Hematopoietic multipotent progenitor cell treated with erythropoietin and hydrocortisone succinate and interleukin-3 and kit ligand, for 4 days (in vitro differentiated cells): ENCODE measurements around the gene REXO1.

Source experiments
- DNase-seq: peaks from one replicate; pipeline ENCODE4 v3.0.0-alpha.2; 2015

The REXO1 gene

DNA sequence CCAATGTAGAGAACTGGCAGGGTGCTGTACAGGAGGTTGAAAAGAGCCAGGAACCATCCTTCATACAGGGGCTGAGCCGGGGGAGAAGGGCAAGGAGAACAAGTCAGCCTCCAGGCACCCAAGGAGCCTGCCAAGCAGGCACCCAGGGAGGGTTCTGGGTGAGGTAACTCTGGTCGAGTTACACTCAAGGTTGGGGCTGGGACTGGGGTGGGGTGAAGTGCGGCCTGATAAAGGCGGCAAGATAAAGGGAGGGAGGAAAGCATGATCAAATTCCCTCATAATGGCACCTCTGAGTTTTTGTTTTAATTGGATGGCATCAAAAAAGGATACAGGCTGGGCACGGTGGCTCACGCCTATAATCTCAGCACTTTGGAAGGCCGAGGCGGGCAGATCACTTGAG is 61.2 kb downstream of the REXO1 start:
- no peak for DNase-seq

DNA sequence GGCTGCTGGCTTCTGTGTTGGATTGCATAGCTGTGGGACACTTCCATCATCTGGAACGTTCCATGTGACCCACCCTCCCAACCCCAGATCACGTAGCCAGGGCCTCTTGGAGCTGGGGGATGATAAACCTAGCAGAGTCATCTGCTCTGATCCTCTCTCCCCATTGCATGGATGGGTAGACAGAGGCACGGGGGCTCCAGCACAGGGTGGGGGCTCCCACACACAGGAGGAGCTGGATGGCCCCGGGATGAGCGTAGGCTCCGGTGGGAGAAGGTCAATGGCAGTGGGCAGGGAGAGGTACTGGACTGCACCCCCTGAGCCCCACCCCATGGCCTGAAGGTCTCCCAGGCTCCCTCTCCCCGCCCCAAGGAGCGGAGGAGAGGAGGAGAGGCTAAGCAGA is 61.6 kb downstream of the REXO1 start:
- no peak for DNase-seq

DNA sequence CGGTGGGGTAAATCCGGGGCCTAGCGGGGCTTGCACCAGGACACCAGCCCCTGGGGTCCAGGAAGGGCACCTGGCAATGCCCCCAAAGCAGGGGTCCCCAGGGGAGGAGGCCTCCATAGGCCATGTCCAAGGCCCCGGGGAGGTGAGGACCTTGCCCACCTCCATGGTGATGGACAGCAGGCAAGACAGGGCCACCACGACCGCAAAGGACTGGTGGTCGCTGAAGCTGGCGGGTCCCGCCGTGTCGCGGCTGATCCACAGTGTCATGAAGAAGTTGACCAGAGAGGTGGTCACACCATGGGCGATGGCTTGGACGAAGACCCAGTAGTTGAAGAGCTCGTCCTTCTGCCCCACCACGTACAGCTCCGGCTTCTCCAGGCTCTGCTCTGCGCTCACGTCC is 63.0 kb downstream of the REXO1 start:
- no peak for DNase-seq

DNA sequence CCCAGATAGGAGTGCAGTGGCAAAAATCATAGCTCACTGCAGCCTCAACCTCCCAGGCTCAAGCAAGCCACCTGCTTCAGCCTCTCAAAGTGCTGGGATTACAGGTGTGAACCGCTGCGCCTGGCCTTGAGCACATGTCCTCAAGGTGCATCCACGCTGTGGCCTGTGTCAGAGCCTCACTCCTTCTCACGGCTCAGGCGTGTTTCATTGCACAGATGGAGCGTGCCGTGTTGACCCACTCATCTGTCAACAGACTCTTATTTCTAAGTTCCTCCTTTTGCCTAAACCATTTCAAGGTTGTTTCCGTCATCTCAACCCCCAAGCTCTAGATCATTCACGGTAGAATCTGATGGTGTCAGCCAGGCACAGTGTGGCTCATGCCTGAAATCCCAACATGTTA is 64.4 kb downstream of the REXO1 start:
- peak; percentile 30 for DNase-seq

DNA sequence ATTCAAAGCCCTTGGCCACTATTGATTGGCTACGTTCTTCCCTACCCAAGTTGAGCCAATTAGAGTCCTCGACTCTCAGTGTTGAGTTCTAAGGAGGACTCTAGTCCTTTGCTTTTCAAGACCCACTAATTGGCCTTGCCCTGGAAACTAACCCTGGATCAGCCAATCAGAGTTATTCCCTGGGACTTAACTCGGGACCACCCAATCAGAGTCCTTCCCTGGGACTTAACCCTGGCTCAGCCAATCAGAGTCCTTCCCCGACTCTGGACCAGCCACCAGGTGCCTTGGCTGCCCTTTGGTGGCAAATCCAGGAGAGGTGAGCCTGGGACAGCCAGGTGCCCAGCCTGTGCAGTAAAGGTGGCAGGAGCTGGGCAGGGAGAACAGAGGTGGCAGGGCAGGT is 64.9 kb downstream of the REXO1 start:
- DNase-seq, result no peak

DNA sequence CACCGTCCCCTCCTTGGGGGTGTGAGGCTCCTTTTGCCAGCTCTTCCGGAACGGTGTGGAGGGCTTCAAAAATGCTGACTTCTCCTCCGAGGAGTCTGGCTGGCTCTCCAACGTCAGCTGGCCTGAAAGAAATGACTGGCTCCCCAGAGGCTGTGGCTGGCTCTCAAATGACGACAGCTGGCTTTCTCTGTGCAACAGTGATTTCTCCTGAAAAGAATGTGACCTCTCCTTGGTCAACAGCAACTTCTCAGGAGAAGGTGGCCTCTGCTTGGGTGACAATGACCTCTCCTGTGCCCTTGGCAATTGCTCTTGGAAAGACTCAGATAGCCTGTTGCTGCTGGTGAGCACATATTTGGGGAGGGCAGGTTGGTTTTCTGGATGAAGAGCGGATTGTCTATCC is 65.8 kb downstream of the REXO1 start:
- DNase-seq, result no peak

DNA sequence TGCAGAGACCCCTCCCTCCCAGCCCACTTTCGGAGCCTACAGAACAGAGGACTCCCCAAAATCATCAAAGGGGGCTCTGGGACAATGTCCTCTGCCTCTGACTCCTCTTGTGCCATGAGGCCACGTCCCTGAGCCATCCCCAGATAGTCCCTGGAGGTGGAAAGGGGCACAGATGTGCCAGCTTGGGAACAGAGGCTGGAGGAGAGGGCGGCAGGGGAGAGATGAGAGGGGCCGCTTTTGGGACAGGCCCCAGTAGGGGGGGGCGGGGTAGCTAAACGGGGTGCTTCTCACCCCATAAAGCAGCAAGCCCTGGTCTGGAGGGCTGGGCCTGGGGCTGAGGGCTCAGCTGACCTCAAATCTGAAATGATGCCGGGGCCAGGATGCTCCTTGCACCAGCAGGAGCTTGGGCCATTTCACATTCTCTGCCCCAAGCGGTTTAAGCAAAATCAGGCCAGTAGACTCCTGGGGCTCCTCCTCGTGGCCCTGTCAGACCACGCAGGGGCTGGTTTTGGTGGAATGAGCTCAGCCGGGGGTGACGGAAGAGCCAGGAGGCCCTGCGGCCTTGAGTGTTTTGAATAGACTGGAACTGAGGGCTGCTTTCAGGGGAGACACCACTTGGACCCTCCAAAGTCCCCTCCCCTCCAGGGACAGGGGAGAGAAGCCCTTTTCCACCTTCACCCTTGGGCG is 67.9 kb downstream of the REXO1 start:
- DNase-seq, result peak; percentile 69

DNA sequence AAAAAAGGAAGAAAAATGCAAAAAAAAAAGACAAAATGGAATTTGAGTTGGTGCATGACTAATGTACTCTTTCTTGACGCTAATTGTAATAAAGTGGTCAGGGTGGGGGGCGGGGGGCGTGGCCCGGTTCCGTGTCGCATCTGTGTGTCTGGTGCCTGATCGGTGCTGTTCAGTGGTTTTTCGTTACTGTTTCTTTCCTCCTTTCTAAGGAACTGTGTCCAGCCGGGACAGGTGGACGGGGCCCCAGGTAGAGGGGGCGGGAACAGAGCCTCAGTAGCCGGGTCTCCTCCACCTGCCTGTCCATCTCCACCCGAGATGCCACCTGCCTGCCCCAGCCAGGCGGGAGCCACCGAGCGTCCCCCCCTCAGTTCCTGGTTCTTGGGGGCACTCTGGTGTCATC is 68.7 kb downstream of the REXO1 start:
- no peak for DNase-seq

DNA sequence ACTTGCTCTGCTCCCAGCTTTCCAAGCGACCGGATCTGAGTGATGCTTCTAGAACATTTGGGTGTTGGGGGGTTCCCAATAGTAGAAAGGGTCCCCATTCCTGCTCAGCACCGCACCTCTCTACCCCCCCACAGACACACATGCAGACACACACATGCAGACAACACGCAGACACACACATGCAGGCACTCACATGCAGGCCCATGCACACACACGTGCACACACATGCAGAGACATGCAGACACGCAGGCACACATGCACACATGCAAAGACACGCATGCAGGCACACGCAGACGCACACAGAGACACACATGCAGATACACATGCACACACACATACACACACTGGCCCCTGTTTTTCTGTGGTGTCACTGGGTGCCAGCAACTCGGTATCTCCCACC is 71.1 kb downstream of the REXO1 start:
- DNase-seq, result no peak

DNA sequence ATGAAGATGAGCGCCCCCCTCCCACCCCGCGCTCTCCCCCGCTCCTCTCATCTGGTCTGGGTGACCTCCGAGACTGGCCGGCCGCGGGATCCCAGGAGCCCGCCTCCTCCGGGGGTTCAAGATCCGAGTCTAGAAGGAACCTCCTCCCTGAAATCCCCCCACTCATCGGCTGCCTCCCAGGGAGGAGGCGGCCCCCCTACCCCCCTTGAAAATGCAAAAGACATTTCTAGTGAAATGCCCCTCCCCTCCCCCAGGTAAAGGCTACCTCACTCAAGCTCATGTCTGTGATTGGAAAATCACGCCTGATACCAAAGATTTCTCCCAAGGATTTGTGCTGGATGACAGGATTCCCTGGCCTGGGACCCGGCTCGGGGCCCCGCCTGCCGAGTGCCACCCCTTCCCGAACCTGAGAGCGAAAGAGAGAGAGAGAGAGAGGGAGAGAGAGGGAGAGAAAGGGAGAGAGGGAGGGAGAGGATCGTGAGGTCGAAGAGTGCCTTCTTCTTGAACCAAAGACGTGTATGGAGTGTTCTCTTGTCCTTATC is 71.6 kb downstream of the REXO1 start:
- no peak for DNase-seq

DNA sequence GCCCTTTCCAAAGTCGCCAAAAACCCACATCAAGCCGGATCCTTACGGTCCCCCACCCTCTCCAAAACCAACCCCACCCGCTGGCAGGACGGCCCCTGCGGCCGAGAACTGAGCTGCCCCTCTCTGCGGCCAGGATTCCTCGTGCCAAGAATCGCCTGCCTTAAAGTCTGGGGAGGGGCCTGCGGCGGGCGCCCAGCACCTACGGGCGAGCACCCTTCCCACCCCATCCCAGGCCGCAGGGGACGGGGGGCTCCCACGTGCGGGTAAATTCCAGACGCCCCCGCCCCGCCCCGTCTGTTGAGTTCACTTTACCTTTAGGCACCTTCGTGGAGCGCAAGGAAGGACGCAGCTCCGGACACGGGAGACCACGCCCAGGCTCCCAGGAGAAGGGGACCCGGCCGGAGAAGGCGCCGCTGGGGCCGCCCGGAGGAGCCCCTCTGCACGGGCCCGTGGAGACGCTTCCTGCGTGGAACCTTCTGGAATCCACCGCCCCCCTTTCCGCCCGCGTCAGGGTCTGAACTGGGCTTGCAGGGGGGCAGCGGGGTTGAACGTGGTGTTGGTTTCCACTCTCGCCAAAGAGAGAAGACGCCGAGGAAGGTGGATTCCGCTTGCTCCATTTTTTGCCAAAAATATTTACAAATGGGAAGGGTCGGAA is 72.2 kb downstream of the REXO1 start:
- no peak for DNase-seq

DNA sequence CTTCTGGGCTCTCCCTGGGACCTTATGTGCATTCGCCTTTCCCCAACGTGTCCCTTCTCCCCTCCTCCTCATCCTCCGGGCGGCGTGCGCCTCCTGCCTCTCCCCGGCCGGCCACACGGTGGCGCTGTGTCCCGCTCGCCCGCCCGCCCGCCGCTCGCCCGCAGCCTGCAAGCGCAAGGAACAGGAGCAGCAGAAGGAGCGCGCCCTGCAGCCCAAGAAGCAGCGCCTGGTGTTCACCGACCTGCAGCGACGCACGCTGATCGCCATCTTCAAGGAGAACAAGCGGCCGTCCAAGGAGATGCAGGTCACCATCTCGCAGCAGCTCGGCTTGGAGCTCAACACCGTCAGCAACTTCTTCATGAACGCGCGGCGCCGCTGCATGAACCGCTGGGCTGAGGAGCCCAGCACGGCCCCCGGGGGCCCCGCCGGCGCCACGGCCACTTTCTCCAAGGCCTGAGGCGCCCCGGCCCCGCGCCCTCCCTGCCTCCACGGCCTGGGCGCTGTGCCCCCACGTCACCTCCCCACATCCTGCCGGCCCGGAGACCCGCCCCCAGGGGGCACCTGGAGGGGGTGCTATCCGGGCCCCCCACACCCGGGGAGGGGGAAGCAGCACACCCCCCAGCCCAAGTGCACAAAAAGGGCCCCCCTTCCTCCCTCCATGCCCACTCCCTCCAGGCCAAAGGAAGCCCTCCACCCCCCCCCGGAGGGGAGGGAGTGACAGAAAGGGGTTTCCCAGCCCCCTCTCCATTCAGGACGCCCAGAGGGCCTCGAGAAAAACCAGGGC is 73.1 kb downstream of the REXO1 start:
- peak; percentile 62 for DNase-seq

DNA sequence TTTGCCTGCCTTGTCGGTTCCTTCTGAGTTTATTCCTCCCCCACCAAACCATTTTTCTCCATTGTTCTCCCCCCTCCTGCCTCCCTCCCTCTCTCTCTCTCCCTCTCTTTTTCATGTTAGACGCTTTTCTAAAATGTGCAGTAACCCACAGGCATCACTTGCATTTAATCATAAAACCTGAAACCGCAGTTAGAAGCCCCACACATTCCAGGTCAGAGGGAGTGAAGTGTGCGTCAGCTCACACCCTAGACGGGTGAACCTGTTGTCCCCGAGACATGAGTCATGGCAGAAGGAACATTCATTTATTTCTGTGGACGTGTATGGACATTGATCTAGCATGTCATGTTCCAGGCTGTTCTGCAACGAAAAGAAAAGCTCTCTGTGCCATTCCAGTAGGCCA is 75.1 kb downstream of the REXO1 start:
- DNase-seq, result no peak

DNA sequence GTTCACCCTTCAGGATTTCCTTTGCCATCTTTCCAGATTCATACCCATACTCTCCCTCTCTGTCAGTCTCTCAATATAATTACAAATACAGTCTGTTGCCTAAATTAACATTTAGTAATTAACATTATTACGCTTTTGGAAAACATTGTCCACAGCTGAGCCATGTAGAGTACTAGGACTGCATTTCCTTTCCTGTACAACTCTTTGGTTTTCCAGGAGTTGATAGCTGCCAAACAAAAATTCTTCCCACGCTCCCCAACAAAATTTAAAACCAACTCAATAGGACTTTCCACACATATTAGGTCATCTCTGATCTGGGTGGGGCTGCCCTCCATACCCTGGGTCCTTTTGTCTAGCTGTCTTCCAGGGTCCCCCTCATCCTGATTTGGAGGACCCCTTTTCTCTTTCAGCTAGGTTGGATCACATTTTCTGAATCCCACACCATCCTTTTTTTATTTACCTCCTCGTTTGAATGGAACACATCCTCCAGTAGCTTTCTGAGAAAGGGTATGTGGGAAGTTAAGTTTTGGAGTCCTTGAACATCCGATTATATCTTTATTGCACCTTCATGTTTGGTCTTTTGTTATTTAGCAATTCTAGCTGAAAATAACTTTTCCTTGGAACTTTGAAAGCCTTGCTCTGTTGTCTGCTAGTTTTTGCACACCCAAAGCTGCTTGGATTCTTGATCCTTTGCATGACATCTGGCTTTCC is 77.3 kb downstream of the REXO1 start:
- DNase-seq, result no peak

DNA sequence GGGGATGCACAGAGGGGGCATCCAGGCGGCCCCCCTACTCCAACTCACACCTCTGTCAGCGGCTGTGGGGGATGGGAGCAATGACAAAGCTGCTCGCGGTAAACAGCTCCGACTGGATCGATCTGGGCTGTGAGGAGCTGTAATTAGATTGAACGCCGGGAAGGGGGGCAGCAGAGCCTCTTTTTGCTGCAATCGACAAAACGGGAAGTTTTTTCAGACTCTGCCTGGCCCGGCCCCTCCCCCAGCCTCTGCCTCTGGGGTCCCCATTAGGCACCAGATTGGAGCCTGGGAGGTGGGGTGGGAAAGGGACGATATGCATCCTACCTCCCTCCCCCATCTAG is 78.7 kb downstream of the REXO1 start:
- DNase-seq, result no peak

DNA sequence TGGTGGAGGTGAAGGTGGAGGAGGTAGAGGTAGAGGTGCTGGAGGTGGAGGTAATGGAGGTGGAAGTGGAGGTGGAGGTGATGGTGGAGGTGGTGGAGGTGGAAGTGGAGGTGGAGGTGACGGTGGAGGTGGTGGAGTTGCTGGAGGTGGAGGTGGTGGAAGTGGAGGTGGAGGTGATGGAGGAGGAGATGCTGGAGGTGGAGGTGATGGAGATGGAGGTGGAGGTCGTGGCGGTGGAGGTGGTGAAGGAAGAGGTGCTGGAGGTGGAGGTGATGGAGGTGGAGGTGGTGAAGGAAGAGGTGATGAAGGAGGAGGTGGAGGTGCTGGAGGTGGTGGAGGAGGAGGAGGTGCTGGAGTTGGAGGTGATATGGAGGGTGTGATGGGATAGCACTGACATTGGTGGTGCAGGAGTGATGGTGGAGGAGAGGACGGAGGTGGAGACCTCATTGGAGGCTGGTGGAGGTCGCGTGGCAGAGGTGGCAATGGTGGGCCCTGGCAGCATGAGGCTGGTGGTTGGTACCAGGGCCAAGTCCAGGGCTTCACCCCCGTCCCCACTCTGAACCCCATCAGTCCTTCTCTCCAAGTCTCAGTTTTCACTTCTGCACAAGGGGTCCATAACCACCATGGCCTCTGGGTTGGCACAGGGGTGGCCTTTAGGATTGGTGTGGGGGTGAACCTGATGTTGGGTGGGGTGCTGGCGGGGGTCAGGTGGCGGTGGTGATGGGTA is 79.2 kb downstream of the REXO1 start:
- DNase-seq, result no peak

DNA sequence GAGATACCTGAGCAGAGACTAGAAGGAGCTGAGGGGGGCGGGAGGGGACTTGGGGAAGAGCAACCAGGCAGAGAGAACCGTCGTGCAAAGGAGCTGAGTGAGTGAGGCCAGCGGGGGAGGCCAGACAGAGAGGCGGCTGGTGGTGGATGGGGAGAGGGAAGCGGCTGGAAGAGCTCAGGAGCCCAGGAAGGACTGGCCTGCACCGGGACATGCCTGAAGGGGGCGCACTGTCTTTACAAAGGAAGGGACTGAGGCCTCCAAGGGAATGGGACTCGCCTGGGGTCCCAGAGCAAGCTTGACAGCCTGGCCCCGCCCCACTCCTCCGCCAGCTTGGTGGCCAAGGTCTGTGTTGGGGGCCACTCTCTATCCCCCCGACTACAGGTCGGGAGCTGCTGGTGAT is 80.0 kb downstream of the REXO1 start:
- DNase-seq, result peak; percentile 51

DNA sequence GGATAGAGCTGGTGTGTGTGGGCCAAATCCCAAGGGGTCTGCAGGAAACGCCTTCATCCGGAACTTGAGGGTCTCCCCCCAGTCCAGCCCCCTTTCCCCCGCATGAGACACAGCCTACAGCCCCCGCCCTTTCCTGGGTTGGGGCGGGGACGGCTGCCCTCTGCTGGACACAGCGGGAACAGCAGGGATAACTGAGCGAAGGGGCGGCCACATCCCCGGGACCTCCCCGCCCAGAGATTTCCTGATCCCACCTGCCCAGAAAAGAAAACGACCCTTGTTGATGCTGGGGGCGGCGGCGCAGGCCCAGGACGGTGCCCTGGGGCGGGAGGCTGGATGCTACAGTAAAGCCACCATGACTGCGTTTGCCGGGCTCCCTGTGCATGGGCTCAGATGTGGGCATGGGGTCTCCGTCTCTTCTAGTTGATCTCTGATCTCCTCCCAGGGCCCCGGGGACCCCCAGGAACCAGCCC is 80.8 kb downstream of the REXO1 start:
- DNase-seq, result peak; percentile 62

DNA sequence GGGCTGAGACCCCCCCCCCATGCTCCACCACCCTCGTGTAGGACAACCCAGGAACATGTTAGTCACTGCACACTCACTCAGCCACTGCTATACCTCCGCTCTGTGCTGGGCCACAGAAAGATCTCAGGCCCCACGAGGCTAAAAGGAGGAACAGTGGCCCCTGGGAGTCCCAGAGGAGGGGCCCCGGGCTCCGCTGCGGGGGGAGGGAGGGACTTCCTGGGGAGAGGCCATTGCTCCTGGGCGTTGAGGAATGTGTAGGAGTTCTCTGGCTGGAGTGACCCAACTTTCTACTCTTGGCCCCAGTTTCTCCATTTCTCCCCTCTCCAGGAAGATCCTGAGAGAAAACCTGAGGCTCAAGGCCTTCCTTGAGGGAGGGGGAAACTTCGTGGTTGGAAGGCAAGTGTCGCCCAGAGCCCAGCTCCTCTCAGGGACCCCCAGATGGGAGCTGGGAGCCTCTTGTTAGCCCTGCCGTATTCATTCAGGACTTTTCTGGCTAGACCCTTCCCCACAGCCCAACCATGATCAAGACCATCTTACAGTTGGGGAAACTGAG is 81.4 kb downstream of the REXO1 start:
- DNase-seq, result no peak

DNA sequence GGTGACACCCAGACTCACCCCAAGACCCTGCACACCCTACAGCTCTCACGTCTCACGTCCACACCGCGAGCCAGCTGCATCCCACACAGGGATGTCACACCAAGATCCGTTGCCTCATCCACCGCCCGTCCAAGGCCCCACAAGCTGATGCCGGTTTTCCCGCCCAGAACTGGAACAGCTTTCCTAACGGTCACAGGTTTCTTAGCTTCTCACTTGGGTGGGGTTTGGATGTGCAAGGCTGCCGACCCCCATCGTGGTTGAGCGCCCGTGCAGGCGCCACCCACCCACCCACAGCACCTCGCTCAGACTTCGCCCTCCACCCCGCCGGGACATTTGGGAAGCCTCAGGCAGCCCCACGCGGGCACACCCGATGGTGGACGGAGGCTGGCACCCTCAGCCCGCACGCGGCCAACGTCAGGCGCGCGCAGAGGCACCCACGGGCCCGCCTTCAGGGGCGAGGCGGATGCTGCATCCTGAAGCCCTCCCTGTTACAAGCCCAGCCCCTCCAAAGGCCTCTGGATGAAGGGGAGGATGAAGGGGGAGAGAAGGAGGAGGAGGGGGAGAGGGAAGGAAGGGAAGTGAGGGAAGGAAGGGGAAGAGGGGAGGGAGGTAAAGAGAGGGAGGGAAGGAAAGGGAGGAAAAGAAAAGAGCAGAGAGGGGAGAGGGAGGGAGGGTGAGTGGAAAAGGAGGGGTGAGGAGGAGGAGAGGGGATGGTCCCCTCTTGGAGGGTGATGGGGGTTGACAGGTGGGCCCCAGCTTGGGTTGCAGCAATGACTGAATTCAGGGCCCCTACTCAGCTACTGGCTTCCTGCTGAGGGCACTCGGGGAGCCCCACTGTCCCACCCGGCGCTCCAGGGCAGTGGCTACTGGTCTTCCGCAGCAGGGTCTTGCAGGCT is 82.1 kb downstream of the REXO1 start:
- DNase-seq, result no peak
